Activated CD4-positive, alpha-beta T cell treated with anti-CD3 and anti-CD28 coated beads for 48 hours (primary cell): ENCODE measurements around the gene ALDH1A2.
"Not testable (repeated sequence)": the region's sequence is repeated elsewhere in the genome, so short reads cannot be mapped to it uniquely, and the experiment has no call there.

Experiments used
- DNase-seq: peaks from one replicate; pipeline ENCODE4 v3.0.0-alpha.2; 2020

Gene ALDH1A2

GRCh38 chr15:58039079-58040035 is 26.2 kb downstream of the ALDH1A2 start:
- DNase-seq: no peak

DNA sequence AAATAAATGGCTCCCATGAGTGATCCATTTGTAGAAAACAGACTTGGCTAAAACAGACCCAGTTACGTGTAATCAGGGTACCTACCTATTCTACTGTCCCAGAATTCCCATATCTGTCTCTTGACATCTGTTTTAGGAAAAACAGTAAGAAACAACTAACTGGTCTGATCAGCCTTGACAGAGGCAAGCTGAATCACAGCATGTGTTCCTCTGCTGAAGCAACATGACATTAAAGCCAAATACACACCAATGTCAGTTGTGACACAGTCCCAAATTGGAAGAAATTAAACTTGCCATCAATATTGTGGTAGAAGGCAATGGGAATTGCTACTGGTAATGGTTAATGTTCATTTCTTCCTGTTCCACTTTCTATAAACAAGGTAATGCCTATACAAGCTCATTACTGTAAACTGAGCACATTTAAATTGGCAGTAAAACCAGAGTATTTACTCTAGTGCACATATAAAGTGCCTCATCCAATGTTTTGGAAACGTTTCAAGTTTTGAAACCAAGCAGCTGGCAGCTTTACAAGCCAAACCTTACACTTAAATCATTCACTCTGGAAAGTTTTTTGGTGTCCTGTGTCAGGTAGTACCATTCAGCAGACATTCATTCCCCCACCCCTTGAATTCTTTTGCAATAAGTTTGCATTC is 27.0 kb downstream of the ALDH1A2 start:
- DNase-seq: no peak

DNA sequence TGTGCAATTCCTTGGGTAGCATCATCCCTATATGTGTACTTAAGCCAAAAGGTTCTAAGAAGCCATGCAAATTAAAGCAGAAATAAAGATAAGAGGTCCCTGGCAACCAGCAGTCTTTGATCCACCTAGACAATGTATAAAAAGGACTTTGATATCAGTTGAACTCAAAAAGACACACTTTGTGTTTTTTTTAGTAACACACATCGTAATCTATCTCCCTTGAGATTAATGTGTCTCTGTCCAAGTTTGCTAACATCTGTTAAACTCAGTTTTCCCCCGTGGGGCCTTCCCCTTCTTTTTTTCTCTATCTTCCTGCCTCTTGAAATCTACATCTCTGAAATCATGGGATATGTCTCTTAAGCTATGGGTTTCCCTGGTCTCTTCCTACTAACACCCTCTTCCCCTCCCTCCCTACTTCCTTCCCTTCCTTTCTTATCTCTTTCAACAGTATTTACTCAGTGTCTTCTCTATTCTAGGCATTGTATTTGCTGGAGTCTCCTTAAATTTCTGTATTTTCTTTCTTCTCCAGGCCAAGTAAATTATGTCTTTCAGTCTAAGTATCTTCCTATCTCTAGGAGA is 27.7 kb downstream of the ALDH1A2 start:
- no peak for DNase-seq

DNA sequence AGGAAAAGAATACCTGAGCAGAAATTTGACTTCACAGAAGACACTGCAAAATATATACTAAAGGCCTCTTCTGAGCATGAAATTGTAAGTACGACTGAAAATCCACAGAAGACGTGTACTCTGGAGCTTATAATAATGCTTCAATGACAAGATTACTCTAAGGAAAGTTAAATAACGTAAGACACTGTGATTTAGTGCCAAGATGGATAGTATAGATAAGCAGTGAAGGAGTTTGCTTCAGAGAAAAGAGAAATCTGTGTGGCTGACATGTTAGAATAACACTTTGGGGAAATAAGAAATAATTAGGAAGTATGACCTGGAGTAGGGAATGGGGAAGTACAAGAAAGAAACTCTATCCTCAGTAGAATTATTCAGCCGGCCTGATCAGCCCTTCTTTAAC is 28.9 kb downstream of the ALDH1A2 start:
- DNase-seq: no peak

- DNase-seq: not testable (repeated sequence)
Measured at GRCh38 chr15:58028392-58028791, 37.1 kb downstream of the ALDH1A2 start.

GRCh38 chr15:58026552-58026951 is 39.0 kb downstream of the ALDH1A2 start:
- DNase-seq: no peak

DNA sequence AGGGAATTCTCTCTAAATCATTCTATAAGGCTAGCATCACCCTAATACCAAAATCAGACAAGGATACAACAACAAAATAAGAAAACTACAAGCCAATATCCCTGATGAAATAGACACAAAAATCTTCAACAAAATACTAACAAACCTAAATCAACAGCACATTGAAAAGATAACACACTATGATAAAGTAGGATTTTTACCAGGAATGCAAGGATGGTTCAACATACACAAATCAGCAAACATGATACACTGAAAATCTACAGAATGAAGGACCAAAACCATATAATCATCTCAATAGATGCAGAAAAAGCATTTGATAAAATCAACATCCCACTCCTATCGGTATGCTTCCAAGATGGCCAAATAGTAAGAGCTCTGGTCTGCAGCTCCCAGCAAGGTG is 39.5 kb downstream of the ALDH1A2 start:
- no peak for DNase-seq

- DNase-seq: no peak
Measured at GRCh38 chr15:58021332-58022230, 43.9 kb downstream of the ALDH1A2 start.

GRCh38 chr15:58019503-58020376 is 45.8 kb downstream of the ALDH1A2 start:
- no peak for DNase-seq

- DNase-seq: no peak
Measured at GRCh38 chr15:58017869-58018268, 47.6 kb downstream of the ALDH1A2 start.

DNA sequence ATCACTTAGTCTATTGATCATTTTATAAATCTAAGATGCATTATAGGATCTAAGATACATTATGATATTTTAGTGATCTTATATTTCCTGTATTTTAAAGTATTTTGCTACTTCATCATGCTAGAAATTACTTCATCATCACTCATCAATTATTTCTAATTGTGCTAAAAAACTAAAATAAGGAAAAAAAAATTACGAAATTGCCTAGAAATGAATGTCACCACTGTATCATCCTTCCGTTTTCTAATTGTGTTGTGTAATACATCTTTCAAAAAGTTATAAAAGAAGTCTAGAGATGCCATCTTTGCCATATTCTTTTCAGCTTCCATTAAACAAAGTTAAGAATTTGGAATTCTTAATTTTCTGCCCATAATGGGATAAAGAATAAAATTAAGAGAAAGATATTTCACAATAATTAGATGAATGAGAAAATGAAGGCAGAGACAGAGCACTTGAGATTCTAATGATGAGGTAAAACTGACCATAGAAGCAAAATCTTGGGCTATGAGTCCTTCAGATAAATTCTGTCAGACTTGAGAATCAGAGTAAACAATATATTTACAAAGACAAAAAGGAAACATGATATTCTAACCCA is 48.8 kb downstream of the ALDH1A2 start:
- no peak for DNase-seq

GRCh38 chr15:58015565-58015964 is 49.9 kb downstream of the ALDH1A2 start:
- no peak for DNase-seq

DNA sequence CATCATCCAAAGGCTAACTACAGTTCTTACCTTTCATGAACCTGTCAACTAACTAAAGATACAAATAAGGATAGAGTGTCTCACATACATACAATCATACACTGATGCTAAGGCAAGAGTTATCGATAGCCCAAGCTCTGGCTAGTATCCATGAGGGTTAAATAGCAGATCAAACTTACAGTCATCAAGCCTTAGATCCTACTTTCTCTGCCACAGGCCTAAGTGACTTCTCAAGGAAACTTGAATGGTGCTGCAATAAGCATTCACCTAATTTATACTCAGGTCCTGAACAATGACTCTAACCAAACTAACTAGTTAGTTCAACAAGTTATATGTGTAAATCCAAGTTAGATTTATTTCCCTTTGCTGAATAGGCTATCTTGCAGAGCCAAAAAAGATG is 51.0 kb downstream of the ALDH1A2 start:
- no peak for DNase-seq

DNA sequence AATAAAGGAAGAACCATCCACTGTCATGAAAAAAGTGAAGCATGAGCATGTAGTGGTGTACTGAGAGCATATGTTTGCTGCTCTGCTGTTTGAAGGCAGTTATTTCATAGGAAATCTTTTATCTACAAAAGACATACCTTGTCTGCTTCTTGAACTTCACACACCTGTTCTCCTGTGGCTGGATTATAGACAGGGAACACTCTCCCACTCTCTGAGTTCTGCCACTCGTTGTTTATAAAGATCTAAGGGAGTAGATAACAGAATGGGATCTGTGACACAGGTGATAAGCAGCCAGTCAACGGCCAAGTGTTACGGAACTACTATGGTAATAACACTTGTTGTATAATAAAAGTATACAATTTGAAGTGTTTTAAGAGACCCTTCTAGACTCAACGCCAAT is 51.5 kb downstream of the ALDH1A2 start:
- DNase-seq: no peak

DNA sequence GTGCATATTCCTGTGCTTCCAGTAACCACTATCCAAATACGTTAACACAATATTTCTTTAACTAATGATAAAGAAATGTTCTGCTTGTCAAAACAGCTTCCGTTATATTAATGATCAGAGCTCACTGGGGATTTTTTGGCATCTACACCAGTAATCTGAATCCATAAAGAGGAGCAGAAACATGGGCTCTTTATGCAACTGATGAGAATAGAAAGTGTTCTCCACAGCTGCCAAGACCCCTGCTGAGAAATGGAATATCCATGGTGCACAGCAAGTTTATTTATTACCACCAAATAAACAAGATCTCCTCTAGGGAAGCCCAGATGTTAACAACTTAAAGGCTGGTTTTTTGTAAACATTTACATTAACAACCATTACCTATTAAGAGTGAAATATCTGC is 54.5 kb downstream of the ALDH1A2 start:
- no peak for DNase-seq

DNA sequence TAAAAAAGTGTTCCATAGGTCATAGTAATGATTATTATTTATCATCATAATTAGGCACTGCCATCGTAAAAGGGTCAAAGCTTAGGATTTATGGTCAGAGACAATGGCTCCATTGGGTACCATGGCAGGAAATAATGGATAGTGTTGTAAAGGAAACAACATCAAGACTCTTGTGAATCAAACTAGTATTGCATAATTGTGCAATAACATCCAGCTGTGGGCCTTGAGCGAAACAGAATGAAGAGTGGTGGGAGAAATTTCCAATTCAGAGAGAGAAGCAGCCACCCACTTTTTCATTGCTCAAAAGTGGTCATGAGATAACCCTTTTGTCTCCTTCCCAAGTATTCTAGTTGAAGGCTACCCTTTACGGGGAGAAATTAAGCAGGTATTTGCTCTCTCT is 61.7 kb downstream of the ALDH1A2 start:
- no peak for DNase-seq

DNA sequence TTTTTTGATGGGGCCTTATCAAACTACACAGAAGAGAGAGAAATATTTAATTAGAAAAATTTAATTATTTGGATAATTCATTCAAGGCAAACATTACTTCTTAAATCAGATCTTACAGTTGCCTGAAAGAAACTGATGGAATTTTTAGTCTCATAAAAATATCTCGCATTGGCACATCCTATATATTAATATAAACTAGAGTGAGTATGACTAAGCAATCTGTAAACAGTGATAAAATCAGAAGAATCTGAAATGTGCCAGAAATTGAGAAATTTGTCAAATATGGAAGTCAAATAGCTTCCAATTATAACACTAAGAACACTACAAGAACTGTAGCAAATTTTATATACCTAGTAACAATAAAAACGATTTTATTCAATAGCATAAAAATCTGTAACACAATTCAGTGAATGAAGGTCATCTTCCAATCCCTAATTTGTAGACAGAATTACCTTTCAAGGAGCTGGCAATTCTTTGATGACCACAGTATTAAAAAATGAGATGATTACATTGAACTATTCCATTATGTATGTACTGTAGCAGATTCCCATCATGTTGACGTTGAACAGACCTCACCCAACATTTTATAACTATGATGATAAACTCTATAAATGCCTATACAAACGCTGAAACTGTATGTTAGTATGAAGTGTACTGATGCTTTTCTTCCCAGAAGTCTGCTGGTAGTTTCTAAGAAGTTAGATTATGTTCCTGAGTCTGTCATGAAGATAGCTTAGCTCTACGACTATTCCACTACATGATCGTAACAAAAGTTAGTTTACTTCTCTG is 63.0 kb downstream of the ALDH1A2 start:
- DNase-seq: no peak

DNA sequence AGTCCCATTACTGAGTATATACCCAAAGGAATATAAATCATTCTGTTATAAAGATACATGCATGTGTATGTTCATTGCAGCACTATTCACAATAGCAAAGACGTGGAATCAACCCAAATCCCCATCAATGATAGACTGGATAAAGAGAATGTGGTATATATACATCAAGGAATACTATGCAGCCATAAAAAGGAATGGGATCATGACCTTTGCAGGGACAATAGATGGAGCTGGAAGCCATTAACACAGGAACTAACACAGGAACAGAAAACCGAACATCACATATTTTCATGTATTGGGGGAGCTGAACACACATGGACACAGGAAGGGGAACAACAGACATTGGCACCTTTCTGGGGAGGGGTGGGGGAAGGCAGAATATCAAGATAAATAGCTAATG is 65.8 kb downstream of the ALDH1A2 start:
- DNase-seq: not testable (repeated sequence)

GRCh38 chr15:57996561-57996960 is 69.0 kb downstream of the ALDH1A2 start:
- DNase-seq: no peak

DNA sequence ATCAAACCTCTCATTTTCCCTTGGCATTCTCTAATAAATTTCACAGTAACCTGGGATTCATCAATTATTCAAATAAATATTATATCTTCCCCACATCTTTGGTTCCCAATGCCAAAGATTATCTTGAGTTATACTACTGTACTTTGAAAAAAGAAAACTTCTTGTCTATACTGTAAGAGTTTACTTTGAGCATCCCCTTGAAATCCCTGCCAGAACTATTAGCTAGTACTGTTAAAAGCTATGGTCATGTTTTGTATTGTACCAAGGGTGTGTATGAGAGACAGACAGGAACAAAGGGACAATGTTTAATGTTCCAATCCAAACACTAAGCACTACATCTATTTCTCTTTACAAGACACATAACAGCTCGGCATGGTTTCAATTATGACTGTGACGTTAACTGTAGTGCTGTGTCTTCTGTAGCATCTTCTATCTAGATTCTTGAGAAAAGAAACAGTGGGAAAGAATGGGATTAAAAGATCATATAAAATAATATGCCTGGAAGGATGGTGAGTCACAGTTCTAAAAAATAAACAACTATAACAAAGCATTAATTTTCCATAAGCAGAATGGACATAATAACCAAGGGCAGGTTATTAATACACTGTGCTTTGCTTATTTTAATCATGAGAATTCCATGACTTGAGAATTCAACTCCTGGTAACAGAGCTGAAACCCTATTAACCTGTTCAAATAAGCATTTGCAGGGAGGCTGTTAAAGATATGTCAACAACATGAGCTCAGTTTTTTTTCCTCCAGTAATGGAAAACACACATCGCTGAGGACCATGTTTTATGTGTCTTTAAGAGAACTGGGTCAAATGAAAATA is 71.1 kb downstream of the ALDH1A2 start:
- DNase-seq: no peak
